Right lobe of liver (tissue), 4 donors: ENCODE results near the gene MADCAM1.

Source experiments
- CTCF ChIP-seq, 4 donors: fragments of 200-600 bp in 3 of 4; fragments of 450-650 bp in 1 of 4; IDR thresholded peaks; one replicate each; pipeline versions ENCODE4 v1.5.1 to v1.8.0; 2016 to 2022; ENCODE audit warnings: antibody characterized with exemption in 4 of 4, mild to moderate bottlenecking in 2 of 4
- POLR2A ChIP-seq: fragments of 450-650 bp; IDR thresholded peaks from one replicate; pipeline ENCODE4 v1.6.1; 2017; ENCODE audit warnings: antibody characterized with exemption, mild to moderate bottlenecking
- donor health status: DM: no; HTN: no; CAD: no.
- donor health status: DM: no; HTN: no; CAD: no.
- donor health status: DM: no; HTN: yes; CAD: no.

- no peak for TF ChIP-seq CTCF (IDR thresholded peaks at IDR 0.05)
- TF ChIP-seq POLR2A: no peak
Measured at GRCh38 chr19:484494-484893, 11.8 kb upstream of the MADCAM1 start.
